SK-N-SH (cell line): ENCODE measurements around the gene TP53BP2. TPM values are rescaled to one million over a fixed set of nuclear protein-coding genes. Genes with fewer than 3 reads are reported as not detected.

Source experiments
- CTCF ChIA-PET: fragments of 300-600, 350-600 bp; formaldehyde crosslinking; extraction: SDS; loops from one replicate; lab custom pipeline; 2021; lab: Yijun Ruan, JAX
- POLR2A ChIA-PET: fragments of 350-600 bp; sonication (Branson Sonifier 250); formaldehyde crosslinking; extraction: SDS; loops from one replicate; lab custom pipeline; 2020; ENCODE audit warnings: antibody characterized with exemption, inconsistent platforms; lab: Yijun Ruan, JAX
- DNase-seq: peaks from one replicate; pipeline ENCODE4 v3.0.0; 2012
- H2AFZ ChIP-seq: fragments of 200-600 bp; sonication (generic); 2 replicates; pipeline ENCODE4 v1.8.1; 2016; ENCODE audit warnings: antibody characterized with exemption, mild to moderate bottlenecking, low read depth
- H3F3A ChIP-seq: fragments of 200-600 bp; sonication (generic); replicated peaks from 2 replicates; pipeline ENCODE3; 2016; ENCODE audit warnings: antibody characterized with exemption, mild to moderate bottlenecking; ENCODE audit not compliant: insufficient read depth
- H3K27ac ChIP-seq, 2 experiments: fragments of 200-500 bp in 1 of 2; fragments of 200-600 bp in 1 of 2; sonication (Bioruptor generic) in 1 of 2; sonication (generic), shearing (Covaris generic) in 1 of 2; 2 replicates each; pipeline versions ENCODE4 v1.5.1 to v1.6.1; 2014 to 2016; ENCODE audit warnings: low read depth in 2 of 2, inconsistent platforms in 1 of 2, low read length in 1 of 2, mild to moderate bottlenecking in 1 of 2, mixed read lengths in 1 of 2
- H3K27me3 ChIP-seq: fragments of 200-600 bp; sonication (generic), shearing (Covaris generic); 2 replicates; pipeline ENCODE4 v1.6.1; 2016; ENCODE audit warnings: mixed run types; ENCODE audit not compliant: insufficient read depth
- H3K36me3 ChIP-seq, 2 experiments: fragments of 200-500 bp in 1 of 2; fragments of 200-600 bp in 1 of 2; sonication (Bioruptor generic) in 1 of 2; sonication (generic) in 1 of 2; replicated peaks in 1 of 2; 2 replicates each; pipeline versions ENCODE3 to v1.5.1; 2014 to 2016; ENCODE audit warnings: low read length in 1 of 2, mild to moderate bottlenecking in 1 of 2; ENCODE audit not compliant: insufficient read depth in 2 of 2, control insufficient read depth in 1 of 2
- H3K4me1 ChIP-seq, 2 experiments: fragments of 200-500 bp in 1 of 2; fragments of 200-600 bp in 1 of 2; sonication (Bioruptor generic) in 1 of 2; sonication (generic), shearing (Covaris generic) in 1 of 2; 2 replicates each; pipeline versions ENCODE4 v1.5.1 to v1.6.1; 2014 to 2016; ENCODE audit warnings: low read depth in 1 of 2, low read length in 1 of 2, mixed run types in 1 of 2; ENCODE audit not compliant: insufficient read depth in 2 of 2, control insufficient read depth in 1 of 2
- H3K4me2 ChIP-seq: fragments of 200-600 bp; sonication (generic), shearing (Covaris generic); 2 replicates; pipeline ENCODE4 v1.6.1; 2017; ENCODE audit warnings: mixed run types
- H3K4me3 ChIP-seq, 2 experiments: fragments of 200-500 bp in 1 of 2; fragments of 200-600 bp in 1 of 2; sonication (Bioruptor generic) in 1 of 2; sonication (generic), shearing (Covaris generic) in 1 of 2; 2 replicates each; pipeline versions ENCODE4 v1.5.1 to v1.8.1; 2014 to 2016; ENCODE audit warnings: low read depth in 2 of 2, inconsistent platforms in 1 of 2, low read length in 1 of 2, mild to moderate bottlenecking in 1 of 2, mixed read lengths in 1 of 2, moderate library complexity in 1 of 2
- H3K79me2 ChIP-seq: fragments of 200-600 bp; sonication (generic); 2 replicates; pipeline ENCODE4 v1.8.1; 2017; ENCODE audit warnings: mild to moderate bottlenecking; ENCODE audit not compliant: insufficient read depth
- H3K9ac ChIP-seq: fragments of 200-600 bp; sonication (generic); 2 replicates; pipeline ENCODE4 v1.6.1; 2017; ENCODE audit warnings: mixed run types
- H3K9me2 ChIP-seq: fragments of 200-600 bp; sonication (generic); 2 replicates; pipeline ENCODE4 v1.6.1; 2017; ENCODE audit warnings: mixed run types
- H3K9me3 ChIP-seq: fragments of 200-600 bp; sonication (generic); 2 replicates; pipeline ENCODE4 v1.6.1; 2017; ENCODE audit warnings: mixed run types, mild to moderate bottlenecking, moderate library complexity
- H4K20me1 ChIP-seq: fragments of 200-600 bp; sonication (generic); 2 replicates; pipeline ENCODE4 v1.6.1; 2017; ENCODE audit warnings: mild to moderate bottlenecking, mixed run types; ENCODE audit not compliant: insufficient read depth
- ELF1 ChIP-seq: IDR thresholded peaks from 2 replicates; pipeline ENCODE4 v1.4.0; 2012
- FOSL2 ChIP-seq: IDR thresholded peaks from 2 replicates; pipeline ENCODE4 v1.4.0; 2012; ENCODE audit warnings: low read depth, mild to moderate bottlenecking, moderate library complexity, borderline replicate concordance
- FOXJ3 ChIP-seq: sonication (generic); formaldehyde crosslinking; IDR thresholded peaks from 2 replicates; pipeline ENCODE4 v1.5.1; 2020; ENCODE audit warnings: mild to moderate bottlenecking, missing genetic modification reagents
- FOXM1 ChIP-seq: IDR thresholded peaks from 2 replicates; pipeline ENCODE4 v1.4.0; 2012; ENCODE audit warnings: low read depth, mild to moderate bottlenecking
- GABPA ChIP-seq: IDR thresholded peaks from 2 replicates; pipeline ENCODE4 v1.4.0; 2012; ENCODE audit warnings: low read depth, mild to moderate bottlenecking
- GATA2 ChIP-seq: sonication (generic); formaldehyde crosslinking; IDR thresholded peaks from 2 replicates; pipeline ENCODE4 v1.5.0; 2020; ENCODE audit warnings: mild to moderate bottlenecking, missing genetic modification reagents
- JUND ChIP-seq: IDR thresholded peaks from 2 replicates; pipeline ENCODE4 v1.4.0; 2012
- MAX ChIP-seq: IDR thresholded peaks from 2 replicates; pipeline ENCODE4 v1.4.0; 2012; ENCODE audit warnings: low read depth
- MEF2A ChIP-seq: IDR thresholded peaks from 2 replicates; pipeline ENCODE4 v1.4.0; 2012; ENCODE audit warnings: low read depth, borderline replicate concordance
- MXI1 ChIP-seq: IDR thresholded peaks from 2 replicates; pipeline ENCODE4 v1.6.1; 2012; ENCODE audit warnings: mild to moderate bottlenecking, low read depth, low read length, improper control_type of control experiment
- NFIC ChIP-seq: IDR thresholded peaks from 2 replicates; pipeline ENCODE4 v1.4.0; 2012; ENCODE audit warnings: borderline replicate concordance
- NRF1 ChIP-seq: IDR thresholded peaks from 2 replicates; pipeline ENCODE4 v1.6.1; 2012; ENCODE audit warnings: low read depth, mild to moderate bottlenecking, low read length
- RCOR1 ChIP-seq: fragments of 150-350 bp; IDR thresholded peaks from 2 replicates; pipeline ENCODE4 v1.6.1; 2017; ENCODE audit warnings: antibody characterized with exemption, low read length
- RFX5 ChIP-seq: IDR thresholded peaks from 2 replicates; pipeline ENCODE4 v1.6.1; 2012; ENCODE audit warnings: mild to moderate bottlenecking, improper control_type of control experiment, low read length
- RXRA ChIP-seq: IDR thresholded peaks from 2 replicates; pipeline ENCODE4 v1.4.0; 2012; ENCODE audit warnings: low read depth, mild to moderate bottlenecking, borderline replicate concordance
- SMC3 ChIP-seq: IDR thresholded peaks from 2 replicates; pipeline ENCODE4 v1.6.1; 2012; ENCODE audit warnings: low read depth, low read length, improper control_type of control experiment
- TAF1 ChIP-seq: IDR thresholded peaks from 2 replicates; pipeline ENCODE4 v1.6.1; 2012; ENCODE audit warnings: low read depth, mild to moderate bottlenecking, low read length, moderate library complexity, borderline replicate concordance
- TCF12 ChIP-seq: IDR thresholded peaks from 2 replicates; pipeline ENCODE4 v1.4.0; 2012
- TEAD4 ChIP-seq: IDR thresholded peaks from 2 replicates; pipeline ENCODE4 v1.4.0; 2012; ENCODE audit warnings: mild to moderate bottlenecking, borderline replicate concordance; ENCODE audit not compliant: insufficient read depth
- YY1 ChIP-seq: IDR thresholded peaks from 2 replicates; pipeline ENCODE4 v1.4.0; 2012; ENCODE audit warnings: low read depth, mild to moderate bottlenecking
- WGBS: methylation state at CpG from one replicate; pipeline ENCODE4 v1.1.6; 2017; ENCODE audit warnings: low lambda C conversion rate; 5-methylcytosine and 5-hydroxymethylcytosine counted together
- polyA plus RNA-seq, 3 experiments: library from polyadenylated mRNA; depleted of rRNA; stranded (reverse); fragments of >200 nt; gene quantifications; 2 replicates each; pipeline ENCODE4 v1.2.3, GENCODE V29; 2012
- TF ChIP-seq, protein P1 (sequence below): IDR thresholded peaks from 2 replicates; pipeline ENCODE4 v1.4.0; 2012; ENCODE audit warnings: low read depth, borderline replicate concordance
- TF ChIP-seq, protein P2 (sequence below): IDR thresholded peaks from 2 replicates; pipeline ENCODE4; 2012
- TF ChIP-seq, protein P3 (sequence below): IDR thresholded peaks from 2 replicates; pipeline ENCODE4 v1.4.0; 2012; ENCODE audit warnings: low read depth, borderline replicate concordance
- TF ChIP-seq, protein P4 (sequence below): fragments of 200-600 bp; sonication (generic); IDR thresholded peaks from 2 replicates; pipeline ENCODE4 v1.6.1; 2017; ENCODE audit warnings: antibody characterized with exemption, mild to moderate bottlenecking, moderate library complexity

The TP53BP2 gene
- polyA plus RNA-seq, 1 of the 3 experiments (the other 2 are of a cell fraction), result 11.4 TPM

DNA sequence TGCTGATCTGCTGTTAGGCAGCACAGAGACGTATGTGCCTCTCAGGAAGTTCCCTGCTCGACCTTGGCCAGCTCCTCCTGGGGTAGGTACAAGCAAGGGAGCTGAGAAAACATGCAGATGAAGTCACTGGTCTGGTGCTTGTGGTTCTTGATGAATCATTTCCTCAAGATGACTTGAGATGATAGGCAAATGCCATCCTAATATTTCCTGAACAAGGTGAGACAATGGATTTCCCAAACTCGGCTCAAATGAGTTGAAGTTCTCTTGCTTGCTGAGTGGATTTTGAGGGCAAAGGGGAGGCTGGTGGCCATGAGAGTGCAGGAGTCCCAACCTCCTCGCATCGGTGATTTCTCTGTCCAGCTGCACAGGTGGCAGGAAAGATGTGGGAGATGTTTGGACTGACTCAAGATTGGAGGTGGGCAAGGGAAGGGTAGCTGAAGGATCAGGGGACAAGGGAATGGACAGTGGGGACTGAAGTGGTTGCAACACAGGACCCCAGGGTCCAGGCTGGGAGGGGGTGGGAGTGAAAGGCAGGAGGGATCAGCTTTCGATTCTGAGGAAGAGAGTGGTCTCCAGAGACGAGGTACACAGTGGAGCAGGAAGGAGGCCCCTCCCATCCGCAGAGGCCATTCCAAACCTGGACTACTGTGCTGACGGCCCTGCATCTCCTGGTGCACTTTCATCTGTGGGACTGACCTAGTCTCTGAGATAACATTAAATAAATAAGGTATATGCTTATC, 69.5 kb downstream of the TP53BP2 start (continued):
- TF ChIP-seq, protein P1, sequence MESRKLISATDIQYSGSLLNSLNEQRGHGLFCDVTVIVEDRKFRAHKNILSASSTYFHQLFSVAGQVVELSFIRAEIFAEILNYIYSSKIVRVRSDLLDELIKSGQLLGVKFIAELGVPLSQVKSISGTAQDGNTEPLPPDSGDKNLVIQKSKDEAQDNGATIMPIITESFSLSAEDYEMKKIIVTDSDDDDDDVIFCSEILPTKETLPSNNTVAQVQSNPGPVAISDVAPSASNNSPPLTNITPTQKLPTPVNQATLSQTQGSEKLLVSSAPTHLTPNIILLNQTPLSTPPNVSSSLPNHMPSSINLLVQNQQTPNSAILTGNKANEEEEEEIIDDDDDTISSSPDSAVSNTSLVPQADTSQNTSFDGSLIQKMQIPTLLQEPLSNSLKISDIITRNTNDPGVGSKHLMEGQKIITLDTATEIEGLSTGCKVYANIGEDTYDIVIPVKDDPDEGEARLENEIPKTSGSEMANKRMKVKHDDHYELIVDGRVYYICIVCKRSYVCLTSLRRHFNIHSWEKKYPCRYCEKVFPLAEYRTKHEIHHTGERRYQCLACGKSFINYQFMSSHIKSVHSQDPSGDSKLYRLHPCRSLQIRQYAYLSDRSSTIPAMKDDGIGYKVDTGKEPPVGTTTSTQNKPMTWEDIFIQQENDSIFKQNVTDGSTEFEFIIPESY, result no peak; the same call in 1 of the 2 replicates
- no peak for TF ChIP-seq GABPA
- peak; percentile 90 for TF ChIP-seq JUND
- TF ChIP-seq FOSL2, result peak; percentile 92
- no peak for TF ChIP-seq MEF2A
- no peak for TF ChIP-seq RCOR1
- TF ChIP-seq TCF12, result peak; percentile 84
- TF ChIP-seq GATA2 (CRISPR knock-in tag), result no peak
- TF ChIP-seq FOXM1, result no peak
- TF ChIP-seq FOXJ3 (CRISPR knock-in tag), result no peak
- TF ChIP-seq TAF1, result no peak
- TF ChIP-seq, protein P2, sequence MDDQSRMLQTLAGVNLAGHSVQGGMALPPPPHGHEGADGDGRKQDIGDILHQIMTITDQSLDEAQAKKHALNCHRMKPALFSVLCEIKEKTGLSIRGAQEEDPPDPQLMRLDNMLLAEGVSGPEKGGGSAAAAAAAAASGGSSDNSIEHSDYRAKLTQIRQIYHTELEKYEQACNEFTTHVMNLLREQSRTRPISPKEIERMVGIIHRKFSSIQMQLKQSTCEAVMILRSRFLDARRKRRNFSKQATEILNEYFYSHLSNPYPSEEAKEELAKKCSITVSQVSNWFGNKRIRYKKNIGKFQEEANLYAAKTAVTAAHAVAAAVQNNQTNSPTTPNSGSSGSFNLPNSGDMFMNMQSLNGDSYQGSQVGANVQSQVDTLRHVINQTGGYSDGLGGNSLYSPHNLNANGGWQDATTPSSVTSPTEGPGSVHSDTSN, result peak; percentile 79
- TF ChIP-seq ELF1, result no peak
- peak; percentile 54 for TF ChIP-seq NFIC

- H3K4me3 ChIP-seq, result no peak overlapping the region
- H3K36me3 ChIP-seq, result peaks cover 70% of the 10 kb centered on the region in 2 experiments
- no peaks in the 10 kb centered on the region for H3K9me2 ChIP-seq
- whole genome bisulfite sequencing, result 83% methylated on average over 1 of the region's 1 CpG
- H3K4me1 ChIP-seq, result peaks cover 7 to 41% of the 10 kb centered on the region in 2 experiments
- 0 out of 2 replicates have a peak overlapping the region, but pooled peaks have one; percentile 22 for H3K4me2 ChIP-seq
- CTCF ChIA-PET, result interaction anchor here (1.2 to 2.0 kb wide), 2 partner anchors 11 to 26 kb away, joined by 3 to 10 read pairs; no protein-coding TSS in a partner anchor
- peaks cover 73% of the 10 kb centered on the region for H3F3A ChIP-seq
- no peaks in the 10 kb centered on the region for H3K9me3 ChIP-seq
- H3K27me3 ChIP-seq, result no peaks in the 10 kb centered on the region
- H2AFZ ChIP-seq, result no peak overlapping the region
- POLR2A ChIA-PET, result no interaction called here
- TF ChIP-seq RFX5 (no peak), NRF1 (no peak), TEAD4 (no peak), MEF2A (no peak), JUND (no peak), GATA2 (CRISPR knock-in tag) (no peak), MAX (no peak), RXRA (no peak), MXI1 (no peak), FOXJ3 (CRISPR knock-in tag) (no peak), FOSL2 (no peak), YY1 (no peak), SMC3 (no peak), RCOR1 (no peak)
- TF ChIP-seq, protein P3, sequence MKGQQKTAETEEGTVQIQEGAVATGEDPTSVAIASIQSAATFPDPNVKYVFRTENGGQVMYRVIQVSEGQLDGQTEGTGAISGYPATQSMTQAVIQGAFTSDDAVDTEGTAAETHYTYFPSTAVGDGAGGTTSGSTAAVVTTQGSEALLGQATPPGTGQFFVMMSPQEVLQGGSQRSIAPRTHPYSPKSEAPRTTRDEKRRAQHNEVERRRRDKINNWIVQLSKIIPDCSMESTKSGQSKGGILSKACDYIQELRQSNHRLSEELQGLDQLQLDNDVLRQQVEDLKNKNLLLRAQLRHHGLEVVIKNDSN, result no peak
- TF ChIP-seq, protein P4, sequence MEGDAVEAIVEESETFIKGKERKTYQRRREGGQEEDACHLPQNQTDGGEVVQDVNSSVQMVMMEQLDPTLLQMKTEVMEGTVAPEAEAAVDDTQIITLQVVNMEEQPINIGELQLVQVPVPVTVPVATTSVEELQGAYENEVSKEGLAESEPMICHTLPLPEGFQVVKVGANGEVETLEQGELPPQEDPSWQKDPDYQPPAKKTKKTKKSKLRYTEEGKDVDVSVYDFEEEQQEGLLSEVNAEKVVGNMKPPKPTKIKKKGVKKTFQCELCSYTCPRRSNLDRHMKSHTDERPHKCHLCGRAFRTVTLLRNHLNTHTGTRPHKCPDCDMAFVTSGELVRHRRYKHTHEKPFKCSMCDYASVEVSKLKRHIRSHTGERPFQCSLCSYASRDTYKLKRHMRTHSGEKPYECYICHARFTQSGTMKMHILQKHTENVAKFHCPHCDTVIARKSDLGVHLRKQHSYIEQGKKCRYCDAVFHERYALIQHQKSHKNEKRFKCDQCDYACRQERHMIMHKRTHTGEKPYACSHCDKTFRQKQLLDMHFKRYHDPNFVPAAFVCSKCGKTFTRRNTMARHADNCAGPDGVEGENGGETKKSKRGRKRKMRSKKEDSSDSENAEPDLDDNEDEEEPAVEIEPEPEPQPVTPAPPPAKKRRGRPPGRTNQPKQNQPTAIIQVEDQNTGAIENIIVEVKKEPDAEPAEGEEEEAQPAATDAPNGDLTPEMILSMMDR, result no peak
- TF ChIP-seq, protein P1, result no peak
- no peak for DNase-seq
- peaks cover 9% of the 10 kb centered on the region; the same call in 1 of the 2 replicates for H3K79me2 ChIP-seq
- no peaks in the 10 kb centered on the region for H4K20me1 ChIP-seq
- peak overlapping the region; percentile 8 to 96; a peak in 3 of 4 replicates for H3K27ac ChIP-seq
- peak overlapping the region; percentile 48; the same call in 1 of the 2 replicates for H3K9ac ChIP-seq
Observed at GRCh38 chr1:223775711-223776074, 70.1 kb downstream of the TP53BP2 start.
